Astrocyte (in vitro differentiated cells and primary cell): ENCODE measurements around the gene BMPR1B.

ENCODE experiments used
- EZH2 ChIP-seq: IDR thresholded peaks from 2 replicates; pipeline ENCODE4 v1.6.1; 2012; ENCODE audit warnings: mild to moderate bottlenecking, low read length, inconsistent platforms; ENCODE audit not compliant: insufficient read depth
- TF ChIP-seq, protein P1 (sequence below): IDR thresholded peaks from 2 replicates; pipeline ENCODE4 v1.5.1; 2011; ENCODE audit warnings: low read depth, mild to moderate bottlenecking, inconsistent platforms, low read length, moderate library complexity; ENCODE audit not compliant: insufficient read depth

DNA sequence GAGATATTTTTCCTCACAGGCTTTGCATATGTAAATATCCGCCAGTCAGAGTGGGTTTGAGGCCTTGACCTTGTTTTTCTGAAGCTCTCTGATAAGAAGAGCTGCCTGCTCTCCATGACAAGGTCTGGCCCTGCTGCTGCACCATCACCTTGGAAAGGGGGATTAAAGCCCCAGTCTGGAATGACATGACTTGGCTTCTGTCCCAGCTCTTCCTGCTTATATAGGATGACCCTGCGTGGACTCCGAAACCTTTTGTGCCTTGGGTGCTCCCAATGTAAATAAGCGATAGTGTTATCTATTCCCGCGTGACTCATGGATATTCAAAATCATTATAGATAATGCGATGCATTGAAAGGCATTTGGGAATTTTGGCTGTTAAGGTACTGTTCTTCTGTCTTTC lies 139.3 kb downstream of the BMPR1B start:
- TF ChIP-seq, protein P1, sequence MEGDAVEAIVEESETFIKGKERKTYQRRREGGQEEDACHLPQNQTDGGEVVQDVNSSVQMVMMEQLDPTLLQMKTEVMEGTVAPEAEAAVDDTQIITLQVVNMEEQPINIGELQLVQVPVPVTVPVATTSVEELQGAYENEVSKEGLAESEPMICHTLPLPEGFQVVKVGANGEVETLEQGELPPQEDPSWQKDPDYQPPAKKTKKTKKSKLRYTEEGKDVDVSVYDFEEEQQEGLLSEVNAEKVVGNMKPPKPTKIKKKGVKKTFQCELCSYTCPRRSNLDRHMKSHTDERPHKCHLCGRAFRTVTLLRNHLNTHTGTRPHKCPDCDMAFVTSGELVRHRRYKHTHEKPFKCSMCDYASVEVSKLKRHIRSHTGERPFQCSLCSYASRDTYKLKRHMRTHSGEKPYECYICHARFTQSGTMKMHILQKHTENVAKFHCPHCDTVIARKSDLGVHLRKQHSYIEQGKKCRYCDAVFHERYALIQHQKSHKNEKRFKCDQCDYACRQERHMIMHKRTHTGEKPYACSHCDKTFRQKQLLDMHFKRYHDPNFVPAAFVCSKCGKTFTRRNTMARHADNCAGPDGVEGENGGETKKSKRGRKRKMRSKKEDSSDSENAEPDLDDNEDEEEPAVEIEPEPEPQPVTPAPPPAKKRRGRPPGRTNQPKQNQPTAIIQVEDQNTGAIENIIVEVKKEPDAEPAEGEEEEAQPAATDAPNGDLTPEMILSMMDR, result no peak
- TF ChIP-seq EZH2, result no peak
